Measurements from ENCODE around the gene QSOX1.

QSOX1 gene

GRCh38 chr1:180185971-180186645 lies 31.4 kb downstream of the QSOX1 start:
- no peak overlapping the region for H3K27ac Mint-ChIP-seq
- DNase-seq (no peak), ATAC-seq (no peak)
- peaks cover 9% of the 10 kb centered on the region for H3K36me3 Mint-ChIP-seq (ENCODE audit: low read depth)
- H3K4me1 Mint-ChIP-seq = peaks cover under 1% of the 10 kb centered on the region
- no peaks in the 10 kb centered on the region for H3K9me3 Mint-ChIP-seq
- H3K4me3 Mint-ChIP-seq = no peak overlapping the region
- H3K27me3 Mint-ChIP-seq = no peaks in the 10 kb centered on the region

- H3K9me3 Mint-ChIP-seq = no peaks in the 10 kb centered on the region
- no peak overlapping the region for H3K4me3 Mint-ChIP-seq
- ATAC-seq (no peak), DNase-seq (no peak)
- H3K4me1 Mint-ChIP-seq = peaks cover 8% of the 10 kb centered on the region
- no peaks in the 10 kb centered on the region for H3K27me3 Mint-ChIP-seq
- peaks cover 9% of the 10 kb centered on the region for H3K36me3 Mint-ChIP-seq (ENCODE audit: low read depth)
- H3K27ac Mint-ChIP-seq = no peak overlapping the region
These were observed 32.2 kb downstream of the QSOX1 start for GRCh38 chr1:180186831-180187230.

GRCh38 chr1:180187626-180188025 lies 33.0 kb downstream of the QSOX1 start:
- Mint-ChIP-seq H3K4me3 (no peak overlapping the region), H3K27me3 (no peaks in the 10 kb centered on the region), H3K27ac (no peak overlapping the region), H3K9me3 (no peaks in the 10 kb centered on the region), H3K4me1 (peaks cover 13% of the 10 kb centered on the region), H3K36me3 (ENCODE audit: low read depth) (peaks cover 14% of the 10 kb centered on the region)
- DNase-seq = no peak
- ATAC-seq = no peak

- ATAC-seq (no peak), DNase-seq (peak; percentile 11)
- no peak overlapping the region for H3K4me3 Mint-ChIP-seq
- H3K4me1 Mint-ChIP-seq = peaks cover 13% of the 10 kb centered on the region
- H3K36me3 Mint-ChIP-seq (ENCODE audit: low read depth) = peaks cover 14% of the 10 kb centered on the region
- H3K9me3 Mint-ChIP-seq = no peaks in the 10 kb centered on the region
- no peak overlapping the region for H3K27ac Mint-ChIP-seq
- no peaks in the 10 kb centered on the region for H3K27me3 Mint-ChIP-seq
These were observed 33.4 kb downstream of the QSOX1 start for GRCh38 chr1:180188091-180188506.

- H3K27me3 Mint-ChIP-seq = no peaks in the 10 kb centered on the region
- no peaks in the 10 kb centered on the region for H3K9me3 Mint-ChIP-seq
- ATAC-seq (no peak), DNase-seq (no peak)
- H3K4me1 Mint-ChIP-seq = peaks cover 13% of the 10 kb centered on the region
- peaks cover 14% of the 10 kb centered on the region for H3K36me3 Mint-ChIP-seq (ENCODE audit: low read depth)
- no peak overlapping the region for H3K27ac Mint-ChIP-seq
- no peak overlapping the region for H3K4me3 Mint-ChIP-seq
These were observed 34.1 kb downstream of the QSOX1 start for GRCh38 chr1:180188684-180189175.

- ATAC-seq = no peak
- Mint-ChIP-seq H3K36me3 (ENCODE audit: low read depth) (peaks cover 9% of the 10 kb centered on the region), H3K4me3 (no peak overlapping the region)
These were observed 35.4 kb downstream of the QSOX1 start for GRCh38 chr1:180190091-180190490.

GRCh38 chr1:180192172-180192571 lies 37.5 kb downstream of the QSOX1 start:
- H3K4me1 Mint-ChIP-seq = peaks cover 13% of the 10 kb centered on the region
- peaks cover 10% of the 10 kb centered on the region for H3K36me3 Mint-ChIP-seq (ENCODE audit: low read depth)
- no peak for ATAC-seq
- DNase-seq = no peak
- H3K4me3 Mint-ChIP-seq = no peak overlapping the region
- H3K27ac Mint-ChIP-seq = no peak overlapping the region
- H3K27me3 Mint-ChIP-seq = no peaks in the 10 kb centered on the region
- H3K9me3 Mint-ChIP-seq = no peaks in the 10 kb centered on the region

More at GRCh38 chr1:180190091-180190490, 35.4 kb downstream of the QSOX1 start:
- H3K9me3 Mint-ChIP-seq = no peaks in the 10 kb centered on the region
- DNase-seq = no peak
- H3K27me3 Mint-ChIP-seq = no peaks in the 10 kb centered on the region
- H3K27ac Mint-ChIP-seq = no peak overlapping the region
- H3K4me1 Mint-ChIP-seq = peaks cover 13% of the 10 kb centered on the region

- ATAC-seq (no peak), DNase-seq (no peak)
- Mint-ChIP-seq H3K4me3 (no peak overlapping the region), H3K36me3 (ENCODE audit: low read depth) (peaks cover 10% of the 10 kb centered on the region), H3K27me3 (no peaks in the 10 kb centered on the region), H3K4me1 (peaks cover 13% of the 10 kb centered on the region), H3K27ac (no peak overlapping the region), H3K9me3 (no peaks in the 10 kb centered on the region)
These were observed 38.7 kb downstream of the QSOX1 start for GRCh38 chr1:180193141-180194047.

- H3K27me3 Mint-ChIP-seq = no peaks in the 10 kb centered on the region
- no peak overlapping the region for H3K4me3 Mint-ChIP-seq
- peaks cover 13% of the 10 kb centered on the region for H3K4me1 Mint-ChIP-seq
- peaks cover 10% of the 10 kb centered on the region for H3K36me3 Mint-ChIP-seq (ENCODE audit: low read depth)
- no peak overlapping the region for H3K27ac Mint-ChIP-seq
- ATAC-seq (no peak), DNase-seq (no peak)
- no peaks in the 10 kb centered on the region for H3K9me3 Mint-ChIP-seq
These were observed 39.4 kb downstream of the QSOX1 start for GRCh38 chr1:180194048-180194425.

- H3K36me3 Mint-ChIP-seq (ENCODE audit: low read depth) = peaks cover 9% of the 10 kb centered on the region
- no peak for DNase-seq
- H3K4me1 Mint-ChIP-seq = peaks cover 13% of the 10 kb centered on the region
- ATAC-seq = no peak
- no peak overlapping the region for H3K4me3 Mint-ChIP-seq
- no peaks in the 10 kb centered on the region for H3K27me3 Mint-ChIP-seq
- no peaks in the 10 kb centered on the region for H3K9me3 Mint-ChIP-seq
- no peak overlapping the region for H3K27ac Mint-ChIP-seq
These were observed 40.0 kb downstream of the QSOX1 start for GRCh38 chr1:180194546-180195207.

- H3K4me3 Mint-ChIP-seq = no peak overlapping the region
- peaks cover 7% of the 10 kb centered on the region for H3K36me3 Mint-ChIP-seq (ENCODE audit: low read depth)
- no peaks in the 10 kb centered on the region for H3K27me3 Mint-ChIP-seq
- peaks cover 13% of the 10 kb centered on the region for H3K4me1 Mint-ChIP-seq
- no peaks in the 10 kb centered on the region for H3K9me3 Mint-ChIP-seq
- ATAC-seq = no peak
- H3K27ac Mint-ChIP-seq = no peak overlapping the region
- no peak for DNase-seq
These were observed 40.7 kb downstream of the QSOX1 start for GRCh38 chr1:180195401-180195800.

GRCh38 chr1:180195916-180196315 lies 41.2 kb downstream of the QSOX1 start:
- DNase-seq (no peak), ATAC-seq (no peak)
- Mint-ChIP-seq H3K4me3 (no peak overlapping the region), H3K9me3 (no peaks in the 10 kb centered on the region), H3K4me1 (peaks cover 13% of the 10 kb centered on the region), H3K36me3 (ENCODE audit: low read depth) (peaks cover 7% of the 10 kb centered on the region), H3K27me3 (no peaks in the 10 kb centered on the region), H3K27ac (no peak overlapping the region)

GRCh38 chr1:180196436-180197003 lies 41.9 kb downstream of the QSOX1 start:
- H3K36me3 Mint-ChIP-seq (ENCODE audit: low read depth) = peaks cover 7% of the 10 kb centered on the region
- H3K9me3 Mint-ChIP-seq = no peaks in the 10 kb centered on the region
- H3K4me1 Mint-ChIP-seq = peaks cover 9% of the 10 kb centered on the region
- H3K27ac Mint-ChIP-seq = no peak overlapping the region
- H3K27me3 Mint-ChIP-seq = no peaks in the 10 kb centered on the region
- no peak for ATAC-seq
- H3K4me3 Mint-ChIP-seq = no peak overlapping the region
- DNase-seq = no peak

GRCh38 chr1:180197231-180197630 lies 42.6 kb downstream of the QSOX1 start:
- H3K36me3 Mint-ChIP-seq (ENCODE audit: low read depth) = peaks cover 3% of the 10 kb centered on the region
- peaks cover 2% of the 10 kb centered on the region for H3K4me1 Mint-ChIP-seq
- DNase-seq (no peak), ATAC-seq (no peak)
- no peaks in the 10 kb centered on the region for H3K27me3 Mint-ChIP-seq
- no peak overlapping the region for H3K4me3 Mint-ChIP-seq
- H3K9me3 Mint-ChIP-seq = no peaks in the 10 kb centered on the region
- no peak overlapping the region for H3K27ac Mint-ChIP-seq

Measured in activated naive CD8-positive, alpha-beta T cell treated with anti-CD3 and anti-CD28 coated beads, Interleukin-2, amount 50 U/mL, for 24 hours (primary cell).